Activated CD4-positive, alpha-beta T cell treated with anti-CD3 and anti-CD28 coated beads for 1 hour (primary cell): ENCODE results near the gene COL16A1.

Experiments used
- DNase-seq: peaks from one replicate; pipeline ENCODE4 v3.0.0-alpha.2; 2020

Gene COL16A1

DNA sequence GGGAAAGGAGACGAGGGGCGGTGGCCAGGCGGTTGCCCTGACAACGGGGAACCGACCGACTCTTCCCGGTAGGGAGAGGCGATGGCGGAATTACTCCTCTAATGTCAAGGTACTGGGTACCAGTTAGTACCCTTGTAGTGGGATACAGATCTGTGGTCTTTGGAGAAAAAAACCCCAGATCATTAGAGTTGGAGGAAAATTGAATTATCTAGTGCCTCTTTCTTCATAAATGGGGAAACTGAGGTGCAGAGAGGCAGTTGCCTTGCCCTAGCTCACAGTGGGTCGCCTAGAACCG, 58.6 kb downstream of the COL16A1 start:
- DNase-seq = no peak

DNA sequence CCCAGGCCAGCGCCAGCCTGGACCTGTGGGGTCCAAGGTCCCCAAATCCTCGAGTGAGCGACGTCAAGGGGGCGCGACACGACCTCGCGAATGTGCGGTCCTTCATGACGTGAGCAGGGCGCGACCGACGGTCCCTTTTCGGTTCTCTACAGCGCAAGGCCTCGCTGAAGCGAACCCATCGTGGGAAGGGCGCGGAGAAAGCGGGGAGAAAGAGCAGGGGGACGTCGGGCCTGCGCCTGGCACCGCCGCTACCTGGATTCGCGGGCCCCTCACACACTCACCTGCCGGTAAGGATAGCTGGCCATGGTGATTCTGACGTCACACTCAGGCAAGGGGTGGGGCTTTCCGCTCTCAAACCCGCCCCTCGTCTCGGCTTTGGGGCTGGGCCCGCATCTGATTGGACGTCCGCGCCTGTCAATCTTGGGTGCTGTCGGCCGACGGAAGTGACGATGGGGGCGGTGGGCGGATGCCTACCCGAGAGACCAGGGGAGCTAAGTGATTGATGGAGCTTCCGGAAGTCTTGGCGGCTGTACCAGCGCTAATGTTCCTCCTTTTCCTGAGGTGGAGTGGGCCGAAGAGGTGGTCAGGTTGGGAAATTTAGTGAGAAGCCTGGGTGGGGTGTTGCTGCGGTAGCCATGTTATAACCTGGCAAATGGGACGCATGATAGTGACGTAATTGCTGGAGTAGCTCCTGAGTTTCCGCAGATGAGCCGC, 59.1 kb downstream of the COL16A1 start, which contains the start of gene PEF1:
Gene PEF1 (minus strand): TSS at position 317 of the 714 bp plus-strand sequence. CDS start 12 bp downstream, at position 305.
- DNase-seq = peak; percentile 99

DNA sequence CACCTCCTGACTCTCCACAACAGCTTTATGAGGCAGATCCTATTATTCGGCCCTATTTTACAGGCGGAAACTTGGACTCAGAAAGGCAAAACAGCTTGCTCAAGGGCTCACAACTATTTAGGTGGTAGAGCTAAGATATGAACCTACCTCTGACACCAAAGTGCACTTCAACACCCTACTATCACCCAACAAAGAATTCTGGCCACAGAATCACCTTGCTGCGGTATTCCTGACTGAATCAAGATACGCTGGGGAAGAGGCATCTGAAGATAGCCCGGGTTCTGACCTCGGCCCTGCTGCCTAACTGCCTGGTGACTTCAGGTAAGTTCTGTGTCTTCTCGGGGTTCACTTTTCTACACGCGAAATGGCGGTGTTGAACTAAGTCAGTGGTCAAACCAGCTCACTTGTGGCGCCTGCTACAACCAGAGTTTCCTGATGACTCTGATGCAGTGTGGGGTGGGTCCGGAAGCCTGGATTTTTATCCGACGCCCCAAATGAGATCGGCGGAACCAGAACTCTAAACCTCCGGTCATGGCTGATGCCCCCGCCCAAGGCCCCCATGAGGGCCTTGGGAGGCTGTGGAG, 59.7 kb downstream of the COL16A1 start:
- no peak for DNase-seq

DNA sequence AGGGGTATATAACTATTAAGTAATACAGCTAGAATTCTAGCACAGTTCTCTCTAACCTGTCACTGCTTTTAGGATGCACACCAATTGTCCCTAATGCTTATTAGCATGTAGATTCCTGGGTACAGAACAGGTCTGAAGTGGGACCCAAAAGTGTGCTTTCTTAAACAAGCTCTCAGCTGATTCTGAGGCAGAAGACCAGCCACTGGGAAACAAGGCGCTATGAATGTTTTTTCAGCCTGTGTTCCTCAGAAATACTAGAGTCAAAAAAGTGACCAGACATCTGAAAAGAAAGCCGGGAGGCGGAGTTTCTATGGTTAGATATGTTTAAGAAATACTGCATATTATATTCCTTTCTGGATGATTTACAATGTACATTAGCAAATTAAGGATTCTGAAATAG, 60.9 kb downstream of the COL16A1 start:
- DNase-seq = no peak

DNA sequence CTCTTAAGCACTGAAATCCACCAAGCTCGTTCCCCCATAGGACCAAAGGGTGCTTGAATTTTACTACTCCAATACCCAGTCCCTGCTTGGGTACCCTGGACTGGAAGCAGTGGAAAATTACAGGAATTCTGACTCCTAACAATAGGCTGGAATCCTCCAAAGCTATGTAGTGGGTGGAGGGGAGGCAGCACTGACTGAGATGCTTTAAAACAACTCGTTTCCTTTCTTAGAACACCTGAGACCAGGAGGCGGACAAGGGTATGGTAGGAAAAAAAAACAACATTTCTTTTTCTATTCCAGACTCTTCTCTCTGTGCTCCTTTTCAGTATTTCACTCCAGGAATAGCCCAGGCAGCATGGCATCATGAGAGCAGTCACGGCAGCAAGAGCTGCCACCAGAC, 61.5 kb downstream of the COL16A1 start:
- DNase-seq = no peak

DNA sequence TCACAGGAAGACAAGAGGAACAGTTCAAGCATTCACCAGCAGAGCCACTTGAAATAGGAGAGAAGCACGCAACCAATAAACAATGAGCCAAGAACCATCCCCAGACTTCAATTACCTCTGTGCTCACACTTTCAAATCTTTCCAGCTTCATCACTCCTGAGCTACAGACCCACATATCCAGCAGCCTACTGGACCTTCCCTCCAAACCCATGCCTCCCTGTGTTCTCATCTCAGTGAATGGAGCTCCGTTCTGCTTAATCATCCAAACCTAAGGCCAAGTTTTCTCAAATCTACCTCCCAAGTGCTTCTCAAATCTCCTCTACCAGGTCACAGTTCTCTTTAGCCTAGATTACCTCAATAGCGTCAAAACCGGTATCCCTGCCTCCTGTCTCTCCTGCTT, 62.9 kb downstream of the COL16A1 start:
- no peak for DNase-seq

DNA sequence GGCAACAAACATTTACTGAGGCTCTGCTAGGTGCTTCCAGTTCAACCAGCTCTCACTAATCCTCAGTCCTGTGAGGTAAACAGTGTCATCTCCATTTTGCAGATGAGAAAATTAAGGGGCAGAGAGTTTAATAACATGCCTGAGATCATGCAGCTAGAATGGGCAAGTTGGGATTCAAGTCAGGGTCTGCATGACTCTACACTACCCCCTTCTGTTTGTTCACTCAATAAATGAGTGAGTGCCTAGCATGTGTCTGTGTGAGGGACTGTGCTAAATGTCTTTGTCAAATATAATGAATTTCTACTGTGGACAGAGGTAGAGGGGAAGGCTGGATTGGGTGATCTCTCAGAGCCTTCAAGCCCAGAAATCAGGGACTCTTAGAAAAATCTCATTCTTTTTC, 63.6 kb downstream of the COL16A1 start:
- DNase-seq = no peak

DNA sequence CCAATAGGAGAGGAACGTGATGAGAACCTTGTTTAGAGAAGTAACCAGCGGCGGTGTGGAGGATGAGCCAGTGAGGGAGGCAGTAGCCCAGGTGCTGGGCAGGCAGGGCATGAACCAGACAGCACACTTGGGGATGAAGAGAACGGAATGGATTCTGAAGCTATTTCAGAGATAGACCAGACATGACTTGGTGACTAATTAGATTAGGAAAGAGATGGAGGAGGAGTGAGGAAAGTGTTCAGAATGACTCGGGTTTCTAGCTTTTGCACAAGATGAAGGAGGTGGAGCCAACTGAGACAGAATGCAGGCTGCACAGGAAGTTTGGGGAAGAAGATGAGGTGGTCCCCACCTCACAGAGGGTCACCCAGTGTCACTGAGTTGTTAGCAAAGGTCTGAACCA, 64.3 kb downstream of the COL16A1 start:
- DNase-seq = no peak

DNA sequence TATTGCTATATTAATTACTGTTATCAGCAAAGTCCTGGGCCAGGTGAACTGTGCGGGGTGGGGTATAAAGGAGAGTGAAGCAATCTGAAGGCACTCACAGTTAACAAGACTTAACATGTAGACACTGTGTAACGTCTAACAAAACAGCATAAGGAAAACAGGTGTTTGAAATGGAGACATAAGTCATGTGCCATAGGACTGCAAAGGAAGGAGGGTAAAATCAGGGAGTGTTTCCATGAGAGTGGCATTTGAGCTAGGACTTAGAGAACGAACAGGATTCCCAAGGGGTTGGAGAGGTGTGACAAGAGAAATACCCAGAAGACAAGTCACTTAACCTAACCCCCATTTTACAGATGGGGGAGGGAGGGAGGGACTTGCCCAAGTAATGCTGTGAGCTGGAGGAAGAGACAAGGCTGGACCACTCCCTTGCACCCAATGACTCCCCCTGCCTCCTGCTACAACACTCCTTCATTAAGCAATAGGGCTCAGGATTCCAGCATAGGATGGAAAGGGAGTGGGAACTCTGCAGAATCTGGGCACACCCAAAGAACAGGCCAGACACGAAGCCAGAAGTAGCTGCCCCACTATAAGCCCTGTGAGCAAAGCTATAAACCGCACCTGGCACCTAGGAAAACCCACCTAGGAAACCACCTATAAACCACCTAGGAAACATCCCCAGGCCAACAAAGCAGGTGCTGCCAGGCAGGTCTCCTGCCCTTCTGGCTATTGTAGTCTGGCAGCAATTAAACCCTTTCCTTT, 65.7 kb downstream of the COL16A1 start:
- no peak for DNase-seq

DNA sequence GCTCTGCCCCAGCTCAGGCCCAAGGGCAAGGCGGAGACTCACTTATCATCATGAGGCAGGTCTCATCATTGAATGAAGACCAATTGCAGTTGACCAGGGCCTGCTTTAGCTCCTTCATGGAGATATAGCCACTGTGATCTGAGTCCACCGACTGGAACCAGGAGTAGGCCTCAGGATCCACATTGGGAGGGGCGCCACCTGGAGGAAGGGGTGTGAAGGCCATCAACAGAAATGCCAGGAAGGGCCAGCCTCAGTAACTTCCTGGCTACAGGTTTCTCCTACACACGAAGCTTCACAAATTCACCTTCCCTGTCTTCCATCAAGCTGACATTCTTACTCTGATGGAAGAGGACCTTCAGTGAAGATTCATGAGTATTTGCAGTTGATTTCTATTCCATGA, 70.7 kb downstream of the COL16A1 start:
- no peak for DNase-seq

DNA sequence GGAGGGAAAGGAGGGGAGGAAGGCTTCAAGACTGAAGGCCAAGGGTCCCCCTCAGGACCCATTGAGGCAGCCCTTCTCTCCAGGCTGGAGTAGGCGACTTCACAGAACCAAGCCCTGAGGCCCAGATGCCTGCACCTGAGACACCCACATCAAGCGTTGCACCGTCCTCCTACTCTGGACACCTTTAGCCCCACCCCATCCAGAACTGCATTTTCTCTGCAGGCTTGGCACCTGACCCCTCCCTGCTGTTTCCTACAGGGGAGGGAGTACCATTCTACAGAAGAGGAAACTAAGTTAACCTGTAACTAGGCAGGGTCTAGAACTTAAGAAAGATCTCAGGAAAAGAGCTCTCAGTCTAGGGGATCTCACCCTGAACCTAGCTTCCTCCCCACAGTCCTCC, 71.2 kb downstream of the COL16A1 start:
- DNase-seq = no peak

DNA sequence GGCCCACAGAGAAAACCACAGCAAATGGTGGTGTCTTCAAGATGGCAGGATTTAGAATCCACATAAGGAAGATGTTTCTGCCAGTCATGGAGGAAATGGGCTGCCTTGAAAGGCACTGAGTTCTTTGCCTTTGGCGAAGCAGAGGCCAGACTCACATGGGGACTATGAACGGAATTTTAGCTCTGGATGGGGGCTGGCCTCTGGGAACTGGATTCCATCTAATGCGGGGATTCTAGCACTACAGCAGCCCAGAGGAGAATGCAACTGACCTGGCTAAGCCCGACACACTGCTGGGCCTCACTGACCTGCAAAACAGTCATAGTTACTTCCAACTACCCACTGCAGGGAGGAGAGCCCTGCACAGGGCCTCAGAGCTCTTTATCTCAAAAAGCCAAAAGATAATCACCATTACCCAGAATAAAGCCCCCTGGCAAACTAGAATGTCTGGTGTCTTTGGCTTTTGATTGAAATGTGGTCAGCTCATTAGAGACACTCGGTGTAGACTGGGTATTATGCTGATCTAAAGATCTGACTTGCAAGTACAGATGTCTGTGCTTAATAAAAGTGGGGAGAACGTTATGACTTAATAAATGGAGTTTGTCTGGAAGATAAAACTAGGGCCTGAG, 74.8 kb downstream of the COL16A1 start:
- DNase-seq = no peak

DNA sequence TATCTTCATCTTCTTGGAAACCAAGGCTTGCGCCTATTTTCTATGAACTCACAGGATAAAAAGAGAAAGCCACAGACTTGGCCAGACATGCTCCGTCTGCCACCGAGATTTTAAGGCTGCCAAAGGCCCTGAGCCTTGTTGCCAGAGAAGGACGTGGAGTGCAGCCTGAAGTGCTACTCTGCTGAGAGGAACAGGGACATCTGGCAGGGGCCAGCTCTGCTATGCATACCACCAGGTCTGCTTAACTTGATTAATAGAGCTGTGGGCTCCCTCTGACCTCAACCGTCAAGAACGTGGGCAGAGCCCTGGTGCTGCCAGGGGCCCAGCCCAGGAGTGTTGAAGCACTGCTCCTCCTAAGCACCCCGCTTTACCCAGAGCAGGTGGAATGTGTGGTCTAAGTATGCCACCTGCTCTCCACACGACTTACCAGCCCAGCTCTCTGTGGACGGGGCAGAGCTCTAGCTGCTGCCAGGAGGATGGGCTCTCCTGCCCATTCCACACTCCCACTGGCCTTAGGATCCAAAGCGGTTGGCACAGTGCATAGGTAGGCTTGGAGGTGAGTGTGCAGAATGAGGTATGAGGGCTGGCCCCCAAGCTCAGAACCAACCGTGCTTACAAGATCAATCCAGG, 75.8 kb downstream of the COL16A1 start:
- DNase-seq = no peak

DNA sequence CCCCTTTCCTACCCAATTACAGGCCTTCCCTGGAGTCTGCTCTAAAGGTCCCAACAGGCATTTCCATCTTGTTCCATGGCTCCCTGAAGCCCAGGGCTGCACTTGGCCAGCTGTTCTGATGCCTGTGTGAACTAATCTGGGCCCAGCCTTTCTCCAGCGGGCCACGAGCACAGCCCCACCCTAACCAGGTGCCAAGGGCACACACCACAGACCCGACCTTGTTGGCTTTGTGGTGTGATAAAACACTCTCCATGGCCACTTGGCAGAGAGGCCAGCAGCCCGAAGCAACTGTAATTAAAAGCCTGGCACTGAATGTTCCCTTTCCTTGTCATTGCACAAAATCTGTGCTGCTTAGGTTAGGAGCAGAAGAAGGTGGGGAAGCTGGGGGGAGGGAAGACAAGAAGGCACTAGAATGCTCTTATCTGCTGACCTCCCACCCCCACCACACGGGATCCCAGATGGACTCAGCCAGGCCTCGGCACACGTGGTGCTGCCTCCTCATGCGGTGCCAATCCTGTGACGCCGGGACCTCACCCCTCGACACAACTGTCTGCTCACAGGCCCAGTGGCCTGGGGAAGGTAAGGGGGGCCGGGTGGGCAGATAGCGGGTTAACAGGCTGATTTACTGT, 76.4 kb downstream of the COL16A1 start:
- DNase-seq = no peak

DNA sequence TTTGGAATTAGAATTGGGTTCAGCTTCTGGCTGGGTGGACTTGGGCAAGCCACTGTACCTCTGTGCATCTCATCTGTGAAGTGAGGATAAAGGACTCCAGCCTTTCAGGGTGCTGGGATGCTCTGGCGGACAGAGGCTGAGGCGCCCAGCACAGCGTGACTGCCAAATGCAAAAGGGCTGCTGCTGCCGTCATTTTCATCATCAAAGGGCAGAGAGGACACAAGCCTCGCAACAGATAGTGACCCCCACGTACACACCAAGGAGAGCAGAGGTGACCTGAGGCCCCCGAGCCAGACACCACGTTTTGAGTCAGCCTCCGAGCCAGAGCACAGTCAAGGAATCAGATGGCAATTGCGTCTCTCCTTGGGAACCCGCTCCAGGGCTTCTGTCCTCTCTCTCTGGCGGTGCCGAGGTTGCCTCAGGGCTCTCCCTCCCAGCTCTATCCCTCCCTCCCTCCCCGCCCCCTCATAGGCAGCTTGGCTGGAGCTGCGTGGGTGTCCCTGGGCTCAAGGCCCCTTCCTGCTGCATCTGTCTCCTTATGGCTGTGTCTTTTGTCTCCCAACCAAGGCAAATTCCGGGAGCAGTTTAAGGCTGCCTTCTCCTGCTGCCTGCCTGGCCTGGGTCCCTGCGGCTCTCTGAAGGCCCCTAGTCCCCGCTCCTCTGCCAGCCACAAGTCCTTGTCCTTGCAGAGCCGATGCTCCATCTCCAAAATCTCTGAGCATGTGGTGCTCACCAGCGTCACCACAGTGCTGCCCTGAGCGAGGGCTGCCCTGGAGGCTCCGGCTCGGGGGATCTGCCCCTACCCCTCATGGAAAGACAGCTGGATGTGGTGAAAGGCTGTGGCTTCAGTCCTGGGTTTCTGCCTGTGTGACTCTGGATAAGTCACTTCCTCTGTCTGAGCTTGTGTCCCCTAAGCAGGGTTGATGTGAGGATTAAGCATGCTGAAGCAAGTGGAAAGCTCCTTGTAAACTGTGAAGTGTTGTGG, 77.3 kb downstream of the COL16A1 start:
- DNase-seq = no peak

DNA sequence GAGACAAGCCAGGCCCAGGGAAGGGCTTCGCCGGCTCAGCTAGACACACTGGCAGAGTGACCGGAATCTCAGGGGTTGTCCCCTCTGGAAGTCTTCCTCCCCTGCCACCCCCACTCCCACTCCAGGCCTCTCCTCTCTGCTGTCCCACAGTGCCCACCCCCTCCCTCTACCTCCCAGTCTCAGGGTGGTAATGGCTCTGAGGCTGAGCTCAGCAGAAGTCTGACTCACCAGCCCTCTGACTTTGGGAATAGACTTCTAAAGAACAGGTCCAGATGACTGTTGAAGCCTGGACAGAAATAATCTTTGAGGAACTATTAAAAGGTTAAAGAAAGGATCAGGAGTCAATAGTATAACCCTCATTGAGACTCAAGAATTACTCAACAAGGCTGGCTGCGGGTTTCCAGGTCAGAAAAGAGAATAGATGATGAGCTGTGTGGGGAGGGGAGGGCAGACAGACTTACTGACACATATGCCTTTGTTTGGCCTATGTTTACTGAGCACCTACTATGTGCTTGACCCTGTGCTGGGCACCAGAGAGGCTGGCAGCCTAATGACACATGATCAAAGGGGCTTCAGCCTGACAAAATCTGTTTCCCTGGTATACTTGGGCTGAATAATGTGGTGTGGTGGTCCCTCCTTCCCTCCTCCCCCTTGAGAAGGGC, 78.1 kb downstream of the COL16A1 start:
- DNase-seq = no peak

DNA sequence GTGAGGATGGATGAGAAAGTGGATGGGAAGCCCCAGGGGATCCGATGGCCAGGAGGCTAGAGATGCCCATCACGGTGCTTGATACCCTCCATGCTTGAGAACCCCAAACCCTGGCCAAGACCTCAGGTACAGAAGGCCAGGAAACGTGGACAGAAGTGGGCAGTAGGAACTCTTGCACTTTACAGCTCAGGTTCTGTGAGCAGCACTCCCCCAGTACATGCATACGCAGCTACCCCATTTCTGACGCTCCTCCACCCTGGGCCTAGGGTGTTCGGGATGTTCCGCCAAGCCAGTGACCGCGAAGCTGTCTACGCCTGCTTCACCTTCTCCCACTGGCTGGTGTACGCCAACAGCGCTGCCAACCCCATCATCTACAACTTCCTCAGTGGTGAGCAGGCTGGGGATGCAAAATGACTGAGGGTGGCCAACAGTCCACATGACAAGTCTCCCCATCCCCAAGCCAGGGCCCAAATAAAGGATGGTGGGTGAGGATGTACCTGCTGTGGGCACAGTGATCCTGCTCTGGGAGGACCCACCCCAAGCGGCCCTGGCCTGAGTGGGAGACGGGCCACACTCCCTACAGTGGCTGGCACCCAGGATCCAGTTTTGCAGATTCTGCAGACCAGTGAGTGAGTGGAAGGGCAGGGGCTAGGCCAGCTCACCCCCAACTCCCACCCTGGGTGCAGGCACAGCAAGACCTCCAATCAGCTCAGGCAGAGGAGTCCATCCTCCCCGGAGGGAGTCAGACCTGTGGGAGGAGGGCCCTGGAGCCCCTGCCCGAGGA, 78.9 kb downstream of the COL16A1 start:
- DNase-seq = no peak

DNA sequence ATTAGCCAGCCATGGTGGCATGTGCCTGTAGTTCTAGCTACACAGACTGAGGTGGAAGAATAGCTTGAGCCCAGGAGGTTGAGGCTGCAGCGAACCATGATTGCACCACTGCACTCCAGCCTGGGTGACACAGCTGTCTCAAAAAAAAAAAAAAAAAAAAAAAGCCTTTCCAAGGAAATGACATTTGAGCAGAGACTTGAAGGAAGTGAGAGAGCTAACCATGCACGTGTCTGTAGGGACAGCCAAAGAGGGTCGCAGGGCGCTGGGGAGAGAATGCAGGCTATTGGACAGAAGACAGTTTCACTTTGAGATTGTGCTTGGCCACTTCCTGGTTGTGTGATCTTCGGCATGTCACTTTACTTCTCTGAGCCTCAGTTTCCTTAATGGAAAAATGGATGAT, 79.5 kb downstream of the COL16A1 start:
- DNase-seq = no peak

DNA sequence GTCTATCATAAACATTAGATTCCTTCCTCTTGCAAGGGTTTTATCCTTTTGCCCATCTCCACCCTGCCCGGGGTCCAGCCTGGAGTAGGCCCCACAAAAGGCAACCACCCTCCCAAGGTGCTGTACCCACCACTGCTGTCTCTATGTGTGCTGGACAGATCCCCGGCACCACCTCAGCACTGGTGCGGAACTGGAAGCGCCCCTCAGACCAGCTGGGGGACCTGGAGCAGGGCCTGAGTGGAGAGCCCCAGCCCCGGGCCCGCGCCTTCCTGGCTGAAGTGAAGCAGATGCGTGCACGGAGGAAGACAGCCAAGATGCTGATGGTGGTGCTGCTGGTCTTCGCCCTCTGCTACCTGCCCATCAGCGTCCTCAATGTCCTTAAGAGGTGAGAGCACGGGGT, 80.5 kb downstream of the COL16A1 start:
- DNase-seq = no peak
